Spleen (tissue), 11 donors: ENCODE data around the gene LKAAEAR1. TPM values are rescaled to one million over a fixed set of nuclear protein-coding genes. Genes with fewer than 3 reads are reported as not detected.

Experiments used
- DNase-seq: peaks from one replicate; pipeline ENCODE4 v3.0.0-alpha.2; 2020
- H3K27ac ChIP-seq, 8 donors: fragments of 200-600 bp; sonication (generic) in 7 of 8; 1 replicate in 4 of 8; 2 replicates in 4 of 8; pipeline versions ENCODE4 v1.5.0 to v1.8.0; 2016 to 2021; ENCODE audit warnings: inconsistent platforms in 4 of 8, mild to moderate bottlenecking in 4 of 8, moderate library complexity in 1 of 8
- H3K27me3 ChIP-seq, 7 donors: fragments of 200-600 bp; sonication (generic) in 6 of 7; replicated peaks in 1 of 7; 1 replicate in 4 of 7; 2 replicates in 3 of 7; pipeline versions ENCODE4 v1.5.0 to v1.8.0; 2016 to 2021; ENCODE audit warnings: inconsistent platforms in 3 of 7, mild to moderate bottlenecking in 1 of 7
- H3K36me3 ChIP-seq, 6 donors: fragments of 200-600 bp; sonication (generic) in 5 of 6; 1 replicate in 4 of 6; 2 replicates in 2 of 6; pipeline versions ENCODE4 v1.5.0 to v1.8.0; 2016 to 2021; ENCODE audit warnings: inconsistent platforms in 2 of 6
- H3K4me1 ChIP-seq, 6 donors: fragments of 200-600 bp; sonication (generic) in 5 of 6; 1 replicate in 3 of 6; 2 replicates in 3 of 6; pipeline versions ENCODE4 v1.5.0 to v1.8.0; 2016 to 2021; ENCODE audit warnings: inconsistent platforms in 3 of 6
- H3K4me3 ChIP-seq, 8 donors: fragments of 200-600 bp; sonication (generic) in 7 of 8; 1 replicate in 4 of 8; 2 replicates in 4 of 8; pipeline versions ENCODE4 v1.5.0 to v1.8.0; 2016 to 2021; ENCODE audit warnings: inconsistent platforms in 4 of 8, mild to moderate bottlenecking in 4 of 8, moderate library complexity in 2 of 8
- H3K9me3 ChIP-seq, 8 donors: fragments of 200-600 bp; sonication (generic) in 7 of 8; 1 replicate in 4 of 8; 2 replicates in 4 of 8; pipeline versions ENCODE4 v1.5.0 to v1.8.0; 2016 to 2021; ENCODE audit warnings: inconsistent platforms in 4 of 8
- POLR2A ChIP-seq, 3 donors: fragments of 450-650 bp; IDR thresholded peaks; one replicate each; pipeline ENCODE4 v1.5.1; 2017; ENCODE audit warnings: antibody characterized with exemption in 3 of 3, mild to moderate bottlenecking in 1 of 3
- POLR2AphosphoS5 ChIP-seq, 3 donors: sonication (generic); formaldehyde crosslinking; IDR thresholded peaks; one replicate each; pipeline ENCODE4 v1.5.1; 2017; ENCODE audit warnings: antibody characterized with exemption in 3 of 3
- WGBS, 5 donors: extraction: QIAGEN DNeasy Blood & Tissue Kit in 3 of 5; methylation state at CpG; one replicate each; pipeline versions ENCODE4 v1.1.5 to v1.1.7; 2013 to 2018; 5-methylcytosine and 5-hydroxymethylcytosine counted together
- intact Hi-C: fragments of 100-400 bp; cut with DNase I; formaldehyde crosslinking; loops from one replicate; pipeline ENCODE4 v1.15.0; 2023; ENCODE audit warnings: low total_unique reads
- polyA plus RNA-seq, 3 donors: library from polyadenylated mRNA; stranded (reverse); fragments of 200-250 nt; gene quantifications; one replicate each; pipeline ENCODE4 v1.2.1, GENCODE V29; 2013
- total RNA-seq, 7 donors: library from RNA; depleted of rRNA in 3 of 7; stranded (reverse); fragments of >200 nt in 3 of 7; fragmentation: NEBNext Ultra II Directional in 4 of 7; extraction: Animal tissue kit (Norgen Biotek cat#: 25700) in 4 of 7; gene quantifications; one replicate each; pipeline versions ENCODE4 v1.1.0 to v1.2.1, GENCODE V29; 2016 to 2021
- TF ChIP-seq, protein P1 (sequence below), 11 experiments: fragments of 200-600 bp in 7 of 11; fragments of 450-650 bp in 4 of 11; sonication (generic) in 4 of 11; IDR thresholded peaks in 8 of 11; conservative IDR thresholded peaks in 3 of 11; 1 replicate in 7 of 11; 2 replicates in 4 of 11; pipeline versions ENCODE4 v1.4.0 to v1.8.0; 2016 to 2021; ENCODE audit warnings: antibody characterized with exemption in 11 of 11, inconsistent platforms in 4 of 11, mild to moderate bottlenecking in 1 of 11
- donor health status: healthy with polysubstance abuse.
- donor health status: DM: no; HTN: no; CAD: no; lungs with moderate emphysema.
- donor health status: DM: no; HTN: no; CAD: no.
- donor health status: Bipolar disorder and iron deficiency.
- donor health status: healthy.
- donor health status: DM: no; HTN: no; CAD: no.
- donor health status: DM: yes; HTN: yes; CAD: no.

LKAAEAR1 gene
- total and polyA plus RNA-seq, 10 donors = 0.26 to 0.66 (median 0.51) TPM; not detected in 6

DNA sequence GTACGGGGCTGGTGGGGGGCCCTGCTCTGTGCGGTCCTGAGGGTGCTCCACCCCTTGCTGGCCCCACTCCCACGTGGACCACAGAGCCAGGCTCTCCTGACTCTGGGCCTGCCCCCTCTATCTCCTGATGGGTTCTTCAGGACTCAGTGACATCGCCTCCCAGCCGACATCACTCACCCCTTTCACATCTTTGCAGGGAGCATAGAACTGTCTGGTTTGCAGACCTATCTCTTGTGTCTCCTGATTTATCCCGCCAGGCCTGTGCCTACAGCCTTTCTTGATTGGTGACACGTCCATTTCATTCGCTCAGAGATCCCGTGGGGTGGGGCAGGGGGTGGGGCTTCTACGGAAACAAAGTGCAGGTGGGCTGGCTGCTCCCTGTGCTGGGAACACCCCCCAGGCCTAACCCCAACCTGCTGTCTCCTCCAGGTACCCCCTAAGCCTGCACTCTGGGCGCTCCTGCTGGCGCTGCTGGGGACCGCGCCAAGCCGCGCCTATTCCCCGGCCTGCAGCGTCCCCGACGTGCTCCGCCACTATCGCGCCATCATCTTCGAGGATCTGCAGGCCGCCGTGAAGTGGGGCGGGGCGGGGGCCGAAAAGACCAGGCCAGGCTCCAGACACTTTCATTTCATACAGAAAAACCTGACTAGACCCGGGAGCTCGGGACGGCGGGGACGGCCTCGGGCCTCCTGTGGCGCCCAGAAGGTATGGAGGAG, 46.5 kb downstream of the LKAAEAR1 start:
- Histone ChIP-seq H3K9me3 (no peaks in the 10 kb centered on the region), H3K27me3 (peaks cover 0 to 63% (median 10%) of the 10 kb centered on the region in 7 donors), H3K36me3 (peaks cover 0 to 31% (median 22%) of the 10 kb centered on the region in 6 donors), H3K4me3 (peak overlapping the region in 6 of 8 donors; percentile 57 to 94 (median 72)), H3K27ac (peak overlapping the region in 5 of 8 donors; percentile 74 to 90 (median 88)), H3K4me1 (peaks cover 29 to 94% (median 71%) of the 10 kb centered on the region in 6 donors)
- 11 to 15% (median 12%) methylated on average over 30 to 36 of the region's 36 CpGs for WGBS, 5 donors
- TF ChIP-seq POLR2AphosphoS5 (IDR thresholded peaks at IDR 0.05) = no peak
- no peak for TF ChIP-seq POLR2A (IDR thresholded peaks at IDR 0.05)
- TF ChIP-seq, protein P1, sequence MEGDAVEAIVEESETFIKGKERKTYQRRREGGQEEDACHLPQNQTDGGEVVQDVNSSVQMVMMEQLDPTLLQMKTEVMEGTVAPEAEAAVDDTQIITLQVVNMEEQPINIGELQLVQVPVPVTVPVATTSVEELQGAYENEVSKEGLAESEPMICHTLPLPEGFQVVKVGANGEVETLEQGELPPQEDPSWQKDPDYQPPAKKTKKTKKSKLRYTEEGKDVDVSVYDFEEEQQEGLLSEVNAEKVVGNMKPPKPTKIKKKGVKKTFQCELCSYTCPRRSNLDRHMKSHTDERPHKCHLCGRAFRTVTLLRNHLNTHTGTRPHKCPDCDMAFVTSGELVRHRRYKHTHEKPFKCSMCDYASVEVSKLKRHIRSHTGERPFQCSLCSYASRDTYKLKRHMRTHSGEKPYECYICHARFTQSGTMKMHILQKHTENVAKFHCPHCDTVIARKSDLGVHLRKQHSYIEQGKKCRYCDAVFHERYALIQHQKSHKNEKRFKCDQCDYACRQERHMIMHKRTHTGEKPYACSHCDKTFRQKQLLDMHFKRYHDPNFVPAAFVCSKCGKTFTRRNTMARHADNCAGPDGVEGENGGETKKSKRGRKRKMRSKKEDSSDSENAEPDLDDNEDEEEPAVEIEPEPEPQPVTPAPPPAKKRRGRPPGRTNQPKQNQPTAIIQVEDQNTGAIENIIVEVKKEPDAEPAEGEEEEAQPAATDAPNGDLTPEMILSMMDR (IDR thresholded peaks at IDR 0.05 in 8 of 11, conservative IDR thresholded peaks at IDR 0.05 in 3 of 11) = no peak
- intact Hi-C loops = loop anchor here (10.0 kb wide), 1 partner anchor 53 kb away; the partner anchor contains the start of gene PRPF6
- no peak for DNase-seq

DNA sequence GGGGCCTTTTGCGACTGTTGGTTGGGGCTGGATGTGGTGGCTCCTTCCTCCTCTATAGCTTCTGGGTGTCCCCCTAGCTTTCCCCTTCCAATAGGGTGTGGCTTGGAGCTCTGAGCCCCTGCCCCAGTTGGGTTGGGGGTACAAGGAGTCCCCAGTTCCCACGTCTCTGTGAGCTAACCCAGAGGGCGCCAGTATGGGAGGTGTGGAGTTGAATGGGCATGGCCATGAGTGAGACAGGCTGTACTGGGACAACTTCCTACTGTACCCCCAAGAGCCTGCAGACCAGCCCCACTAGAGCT, 47.0 kb downstream of the LKAAEAR1 start:
- intact Hi-C loops = loop anchor here (10.0 kb wide), 1 partner anchor 52 kb away; the partner anchor contains the start of gene PRPF6
- Histone ChIP-seq H3K9me3 (no peaks in the 10 kb centered on the region), H3K4me3 (no peak overlapping the region), H3K4me1 (peaks cover 29 to 90% (median 67%) of the 10 kb centered on the region in 6 donors), H3K27me3 (peaks cover 0 to 59% (median 6%) of the 10 kb centered on the region in 7 donors), H3K27ac (peak overlapping the region in 1 of 8 donors; percentile 50), H3K36me3 (peaks cover 0 to 36% (median 27%) of the 10 kb centered on the region in 6 donors)
- 63 to 83% (median 76%) methylated on average over 3 of the region's 3 CpGs for WGBS, 5 donors
- no peak for TF ChIP-seq POLR2AphosphoS5 (IDR thresholded peaks at IDR 0.05)
- TF ChIP-seq POLR2A (IDR thresholded peaks at IDR 0.05) = no peak
- TF ChIP-seq, protein P1 (IDR thresholded peaks at IDR 0.05 in 8 of 11, conservative IDR thresholded peaks at IDR 0.05 in 3 of 11) = no peak
- DNase-seq = no peak

DNA sequence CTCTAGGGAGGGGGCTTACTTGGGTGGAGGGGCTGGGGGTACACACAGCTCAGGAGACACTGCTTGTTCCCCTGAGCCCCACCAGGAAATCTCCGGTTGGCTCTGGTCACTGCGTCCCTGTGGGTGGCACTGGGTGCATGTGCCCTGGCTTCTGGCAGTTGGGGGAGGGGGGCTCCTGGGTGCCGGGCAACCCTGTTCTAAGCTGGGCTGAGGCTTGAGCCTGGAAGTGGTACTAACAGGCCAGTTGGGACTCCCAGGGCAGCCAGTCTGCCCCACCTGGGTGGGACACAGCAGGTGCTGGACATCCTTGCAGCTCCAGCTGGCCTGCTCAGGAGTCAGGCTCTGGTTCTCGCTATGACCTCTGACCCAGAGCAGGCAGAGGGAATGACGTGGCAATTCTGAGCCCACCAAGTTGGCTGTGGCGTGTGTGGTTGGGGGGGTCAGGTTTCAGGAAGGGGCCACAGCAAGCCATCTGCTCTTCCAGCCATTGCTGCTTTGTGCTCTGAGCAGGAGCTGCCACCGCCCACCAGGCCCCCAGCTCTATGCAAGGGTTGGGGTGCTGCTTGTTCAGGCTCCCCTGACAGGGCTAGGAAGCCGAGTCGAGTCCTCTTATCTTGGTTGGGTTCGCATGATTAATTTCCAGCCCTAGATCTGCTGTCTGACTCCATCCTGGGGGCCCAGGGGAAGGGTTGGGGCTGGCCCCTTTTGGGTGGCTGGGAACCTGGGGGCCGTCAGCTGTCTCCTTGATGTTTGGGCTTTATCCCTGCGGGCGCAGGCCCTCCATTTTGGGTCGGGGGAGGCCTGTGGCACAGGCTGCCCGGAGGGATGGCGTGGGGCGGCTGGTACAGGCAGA, 47.6 kb downstream of the LKAAEAR1 start:
- H3K4me1 ChIP-seq = peaks cover 23 to 84% (median 61%) of the 10 kb centered on the region in 6 donors
- peaks cover 0 to 53% (median 3%) of the 10 kb centered on the region in 7 donors for H3K27me3 ChIP-seq
- peak; percentile 73 for DNase-seq
- H3K4me3 ChIP-seq = no peak overlapping the region
- no peaks in the 10 kb centered on the region for H3K9me3 ChIP-seq
- TF ChIP-seq POLR2AphosphoS5 (IDR thresholded peaks at IDR 0.05) = no peak
- TF ChIP-seq POLR2A (IDR thresholded peaks at IDR 0.05) = no peak
- TF ChIP-seq, protein P1 (IDR thresholded peaks at IDR 0.05 in 8 of 11, conservative IDR thresholded peaks at IDR 0.05 in 3 of 11) = no peak
- peaks cover 0 to 42% (median 32%) of the 10 kb centered on the region in 6 donors for H3K36me3 ChIP-seq
- intact Hi-C loops = loop anchor here (10.0 kb wide), 1 partner anchor 52 kb away; the partner anchor contains the start of gene PRPF6
- 59 to 70% (median 65%) methylated on average over 13 to 17 of the region's 17 CpGs for WGBS, 5 donors
- peak overlapping the region in 3 of 8 donors; percentile 43 to 71 (median 50) for H3K27ac ChIP-seq
